SHP77 treated with DMSO at 0.1 percent for 48 hours (cell line): ENCODE results near the gene MICAL3.

Experiments used
- DNase-seq: peaks from one replicate; lab custom pipeline; 2025; lab: John Stamatoyannopoulos, UW

MICAL3 gene

DNA sequence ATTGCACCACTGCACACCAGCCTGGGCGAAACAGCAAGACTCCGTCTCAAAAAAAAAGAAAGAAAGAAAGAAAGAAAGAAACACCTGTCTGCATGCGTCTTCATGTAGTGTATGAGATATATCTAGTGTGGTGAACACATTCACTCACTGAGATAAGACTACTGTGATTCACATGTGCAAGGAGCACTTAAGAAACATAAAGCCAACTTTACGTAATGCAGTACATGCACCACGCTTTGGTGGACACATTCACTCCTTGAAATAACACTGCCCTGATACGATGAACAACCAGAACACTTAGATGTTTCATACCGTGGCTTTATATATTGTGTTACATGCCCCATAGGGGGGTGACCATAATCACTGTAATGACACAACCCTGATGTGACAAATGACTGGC, 96.0 kb downstream of the MICAL3 start:
- no peak for DNase-seq

DNA sequence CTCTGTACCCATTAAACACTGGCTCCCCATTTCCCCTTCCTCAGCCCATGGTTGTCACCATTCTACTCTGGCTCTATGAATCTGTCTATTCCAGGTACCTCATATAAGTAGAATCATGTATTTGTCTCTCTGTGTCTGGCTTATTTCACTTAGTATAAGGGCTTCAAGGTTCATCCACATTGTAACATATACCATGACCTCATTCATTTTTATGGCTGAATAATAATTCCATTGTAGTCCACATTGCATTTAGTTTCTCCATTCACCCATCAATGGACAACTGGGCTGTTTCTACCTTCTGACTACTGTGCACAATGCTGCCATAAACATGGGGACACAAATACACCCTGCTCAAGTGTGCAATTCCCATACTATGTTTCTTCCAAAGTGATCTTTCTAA, 97.3 kb downstream of the MICAL3 start:
- no peak for DNase-seq

GRCh38 chr22:17926516-17926915, 97.8 kb downstream of the MICAL3 start:
- no peak for DNase-seq

DNA sequence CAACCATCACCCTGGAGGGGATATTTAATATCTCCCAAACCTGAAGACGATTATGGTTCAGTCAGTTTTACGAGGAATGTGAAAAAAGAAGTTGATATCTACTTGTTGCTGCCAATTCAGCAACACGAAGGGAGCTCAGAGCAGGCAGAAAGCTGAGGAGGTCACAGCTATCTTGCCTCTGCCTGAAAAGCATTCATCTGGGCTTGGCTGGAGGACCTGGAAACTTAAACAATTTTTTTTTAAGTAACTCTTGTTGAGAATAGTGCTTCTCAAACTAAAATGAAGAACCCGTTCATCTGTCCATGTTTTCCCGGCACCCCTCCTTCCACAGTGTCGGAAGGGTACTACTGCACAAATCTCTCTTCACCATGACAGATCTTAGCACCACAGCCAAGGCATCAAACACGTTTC, 98.9 kb downstream of the MICAL3 start:
- DNase-seq: no peak

DNA sequence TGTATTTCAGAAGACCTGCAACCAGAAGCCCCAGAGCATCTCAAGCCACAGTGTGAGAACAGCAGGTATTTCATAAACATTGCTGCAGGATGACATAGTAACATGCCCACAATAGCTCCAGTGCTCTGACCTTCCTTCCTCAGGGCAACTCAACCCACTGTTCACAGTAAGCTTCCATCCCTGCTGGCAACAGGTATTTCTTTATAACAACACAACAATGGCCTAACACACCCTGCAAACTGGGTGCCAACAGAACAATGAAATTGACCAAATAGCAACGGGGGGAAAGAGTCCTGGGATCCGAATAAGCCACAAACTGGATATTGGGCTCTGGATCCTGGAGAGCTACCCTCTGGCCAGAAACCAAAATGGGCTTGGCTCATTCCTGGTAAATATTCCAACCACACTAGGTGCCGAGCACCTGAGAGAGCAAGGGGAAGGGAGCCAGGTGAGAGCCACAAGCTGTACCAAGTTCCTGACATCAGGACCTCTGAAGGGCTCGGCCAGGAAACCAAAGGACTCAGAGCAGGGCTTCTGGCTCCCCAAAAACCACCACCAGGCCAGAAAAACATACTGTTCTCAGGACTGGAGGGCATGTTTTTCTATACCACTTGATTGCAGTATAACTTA, 99.5 kb downstream of the MICAL3 start:
- DNase-seq: no peak

GRCh38 chr22:17924076-17924475, 100.3 kb downstream of the MICAL3 start:
- DNase-seq: no peak

GRCh38 chr22:17922925-17923903, 101.1 kb downstream of the MICAL3 start:
- no peak for DNase-seq

GRCh38 chr22:17921871-17922821, 102.2 kb downstream of the MICAL3 start:
- DNase-seq: no peak

GRCh38 chr22:17920992-17921650, 103.2 kb downstream of the MICAL3 start:
- no peak for DNase-seq

- no peak for DNase-seq
Observed at GRCh38 chr22:17920145-17920605, 104.2 kb downstream of the MICAL3 start.

DNA sequence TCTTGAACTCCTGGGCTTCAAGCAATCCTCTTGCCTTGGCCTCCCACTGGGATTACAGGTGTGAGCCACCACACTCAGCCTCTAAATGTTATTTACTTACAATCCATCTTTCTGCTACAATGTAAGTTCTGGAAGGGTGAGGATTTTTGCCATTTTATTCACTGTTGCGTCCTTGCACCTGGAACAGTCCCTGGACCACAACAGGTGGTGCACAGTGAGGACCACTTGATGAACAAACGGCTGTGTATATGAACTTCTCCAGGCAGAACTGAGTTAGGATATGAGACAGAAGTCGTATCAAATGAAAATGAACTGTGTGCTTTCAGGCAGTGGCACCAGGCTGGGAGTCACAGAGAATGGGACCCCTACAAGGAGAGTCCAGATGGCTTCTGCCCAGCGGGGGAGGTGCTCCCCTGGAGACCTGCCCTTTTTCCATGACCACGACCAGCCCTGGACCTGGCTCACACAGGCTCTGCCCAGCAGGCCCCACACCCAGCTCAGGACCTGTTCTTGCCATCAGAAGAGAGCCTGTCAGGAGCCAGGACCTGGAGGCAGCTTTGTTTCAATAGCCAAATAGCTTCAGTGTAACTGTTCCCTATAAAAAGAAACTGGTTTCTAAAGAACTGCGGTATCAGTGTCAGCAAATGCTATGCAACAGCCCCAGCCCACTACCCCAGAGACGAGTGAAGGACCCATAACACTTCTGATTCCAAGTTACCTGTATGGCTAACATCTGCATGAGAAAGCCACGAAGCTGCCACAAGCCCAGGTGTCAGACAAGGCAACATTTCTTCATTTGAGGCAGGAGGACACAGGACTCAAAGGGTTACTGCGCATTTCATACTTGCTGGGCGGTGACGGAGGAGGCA, 104.9 kb downstream of the MICAL3 start:
- DNase-seq: no peak

DNA sequence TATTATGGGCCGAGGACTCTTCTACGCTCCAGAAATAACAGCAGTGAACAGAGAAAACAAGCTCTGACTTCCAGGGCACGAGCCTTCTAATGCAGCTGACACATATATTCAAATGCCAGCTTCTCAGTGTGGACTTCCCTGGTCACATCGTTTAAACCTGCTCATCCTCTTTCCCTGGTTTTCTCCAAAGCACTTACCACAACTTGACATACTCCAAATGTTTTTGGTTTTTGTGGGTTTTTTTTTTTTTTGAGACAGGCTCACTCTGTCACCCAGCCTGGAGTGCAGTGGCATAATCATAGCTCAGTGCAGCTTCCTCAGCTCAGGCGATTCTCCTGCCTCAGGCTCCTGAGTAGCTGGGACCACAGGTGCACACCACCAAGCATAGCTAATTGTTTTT, 105.5 kb downstream of the MICAL3 start:
- no peak for DNase-seq

DNA sequence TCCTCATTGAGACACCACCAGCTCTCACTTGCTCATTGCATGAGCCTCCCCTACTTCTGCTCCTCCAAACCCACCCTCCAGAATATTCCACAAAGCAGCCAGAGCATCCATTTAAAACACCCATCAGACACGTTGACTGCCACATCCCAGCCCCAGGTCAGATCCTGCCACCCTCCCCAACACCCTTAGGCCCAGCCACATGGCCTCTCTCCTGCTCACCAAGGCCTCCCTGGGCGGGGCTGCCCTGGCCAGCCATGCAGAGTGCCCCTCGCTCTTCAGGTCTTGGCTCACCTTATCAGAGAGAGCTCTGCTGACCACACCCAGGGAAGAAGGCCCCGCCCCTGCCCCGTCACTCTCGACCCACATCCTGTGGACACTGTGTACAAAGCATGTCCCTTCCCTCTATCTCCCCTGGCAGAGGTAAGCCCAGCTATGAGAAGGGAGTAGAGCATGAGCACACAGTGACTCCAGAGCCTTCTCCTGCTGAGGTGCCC, 106.8 kb downstream of the MICAL3 start:
- no peak for DNase-seq

DNA sequence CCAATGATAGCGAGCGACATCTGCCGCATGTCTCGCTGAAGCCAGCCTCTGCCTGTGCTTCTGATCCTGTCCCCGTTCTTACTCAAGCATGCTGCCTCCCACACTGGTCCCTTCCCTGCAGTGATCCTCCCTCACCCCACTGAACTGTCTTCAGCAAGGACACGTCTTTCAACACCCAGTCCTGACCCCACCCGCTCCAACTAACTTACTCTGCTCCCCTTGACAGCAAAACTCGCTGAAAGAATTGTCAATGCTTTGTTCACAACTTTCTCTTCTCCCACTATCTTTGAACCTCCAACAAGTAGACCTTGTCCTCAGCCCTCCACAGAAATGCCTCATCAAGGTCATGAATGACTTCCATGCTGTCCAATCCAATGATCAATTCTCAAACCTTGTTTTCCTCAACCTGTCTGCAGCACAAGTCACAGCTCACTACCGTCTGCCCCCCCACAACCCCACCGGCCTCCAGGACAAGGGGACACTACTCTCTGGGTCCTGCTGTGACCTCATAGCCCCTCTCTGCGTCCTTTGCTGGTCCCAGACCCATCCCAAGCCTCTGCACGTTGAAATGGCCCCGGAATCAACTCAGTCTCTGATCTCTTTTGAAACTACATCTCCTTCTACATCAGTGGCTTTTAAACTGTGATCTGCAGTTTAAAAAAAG, 108.0 kb downstream of the MICAL3 start:
- DNase-seq: no peak

DNA sequence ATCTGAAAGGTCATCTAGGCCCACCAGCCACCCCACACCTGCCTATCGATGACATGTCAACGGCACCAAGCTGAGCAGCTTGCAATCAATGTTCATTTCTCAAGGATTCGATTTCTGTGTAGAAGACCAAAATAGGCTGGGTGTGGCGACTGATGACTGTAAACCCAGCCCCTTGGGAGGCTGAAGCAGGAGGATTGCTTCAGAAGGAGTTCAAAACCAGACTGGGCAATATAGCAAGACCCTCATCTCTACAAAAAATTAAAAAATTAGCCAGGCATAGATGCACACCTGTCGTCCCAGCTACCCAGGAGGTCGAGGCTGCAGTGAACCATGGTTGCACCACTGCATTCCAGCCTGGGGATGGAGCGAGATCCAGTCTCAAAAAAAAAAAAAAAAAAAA, 108.7 kb downstream of the MICAL3 start:
- DNase-seq: no peak

GRCh38 chr22:17915188-17915587, 109.2 kb downstream of the MICAL3 start:
- DNase-seq: no peak

DNA sequence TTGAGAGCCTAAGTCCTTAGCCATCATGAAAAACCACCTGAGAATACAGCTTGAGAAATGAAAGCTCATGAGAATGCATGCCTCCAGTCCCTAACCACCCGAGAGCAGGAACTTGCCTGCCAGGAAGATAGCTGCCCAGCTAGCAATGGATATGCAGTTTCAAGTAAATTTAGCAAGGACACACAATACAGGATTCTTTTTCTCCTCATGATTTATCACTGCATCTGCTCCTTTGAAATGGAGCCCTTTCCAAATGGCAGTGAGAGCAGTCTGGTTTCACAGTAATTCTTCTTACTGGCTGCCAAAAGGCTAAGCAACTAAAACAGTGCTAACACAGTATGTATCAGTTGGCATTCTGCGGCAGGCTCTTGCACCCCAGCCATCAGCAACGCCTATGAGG, 109.9 kb downstream of the MICAL3 start:
- DNase-seq: no peak

DNA sequence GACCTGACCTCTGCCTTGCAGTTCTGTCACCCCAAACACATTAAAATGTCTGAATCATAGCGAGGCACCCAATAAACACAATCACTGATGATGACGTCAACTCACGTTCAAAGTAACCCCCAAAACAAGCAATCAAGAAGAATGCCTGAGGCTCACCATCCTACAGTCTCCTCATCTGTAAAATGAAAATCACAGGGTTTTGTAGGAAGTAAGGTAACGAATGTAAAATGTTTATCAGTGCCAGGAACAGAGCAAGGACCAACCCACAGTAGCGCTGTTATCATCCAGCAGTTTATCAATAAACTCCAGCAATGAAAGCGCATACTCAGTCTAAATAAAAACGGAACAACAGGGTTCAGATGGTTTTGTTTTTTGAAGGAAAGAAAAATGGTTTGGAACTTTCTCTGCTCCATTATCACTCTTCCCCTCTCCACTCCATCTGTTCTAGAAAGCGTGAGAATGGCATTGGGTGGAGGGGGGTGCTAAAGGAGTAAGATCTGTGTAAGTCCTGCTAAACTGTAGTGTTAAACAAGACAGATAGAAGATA, 110.5 kb downstream of the MICAL3 start:
- no peak for DNase-seq

DNA sequence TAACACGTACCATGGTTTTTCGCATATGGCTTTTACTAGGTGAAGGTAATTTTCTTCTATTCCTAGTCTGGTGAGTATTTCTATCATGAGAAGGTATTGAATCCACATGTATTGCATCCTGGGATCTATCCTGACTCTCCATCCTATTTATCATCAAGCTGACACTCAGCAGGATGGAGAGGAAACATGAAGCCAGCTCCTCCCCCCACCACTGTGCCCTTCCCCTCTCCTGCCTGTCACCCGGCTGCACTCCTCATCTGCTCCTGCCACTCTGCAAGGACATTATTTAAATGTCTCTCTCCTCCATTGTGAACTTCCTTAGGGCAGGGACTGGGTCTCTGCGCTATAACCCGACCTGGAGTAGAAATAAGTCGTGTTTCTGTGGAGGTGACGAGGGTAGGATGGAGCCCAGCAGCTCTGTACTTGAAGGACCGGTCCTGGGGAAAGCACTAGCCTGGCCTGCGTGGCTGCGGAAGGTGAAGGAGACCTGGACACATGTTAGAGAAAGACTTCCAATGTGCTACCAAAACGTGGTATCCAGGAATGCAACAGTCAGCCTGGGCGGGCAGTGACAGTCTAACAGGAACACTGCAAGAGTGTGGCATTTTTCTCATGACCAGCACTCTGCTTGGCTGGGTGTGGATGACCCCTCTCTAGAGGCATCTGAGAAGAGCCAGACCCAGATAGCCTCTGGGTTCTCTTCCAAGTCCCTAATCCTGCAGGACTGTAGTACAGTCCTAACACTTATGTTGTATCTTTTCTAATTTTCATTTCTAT, 111.2 kb downstream of the MICAL3 start:
- no peak for DNase-seq
